Esophagus muscularis mucosa (tissue), 4 donors: ENCODE measurements around the gene ZNF8. TPM values are rescaled to one million over a fixed set of nuclear protein-coding genes. Genes with fewer than 3 reads are reported as not detected.
"Not testable (repeated sequence)": the region's sequence is repeated elsewhere in the genome, so short reads cannot be mapped to it uniquely, and the experiment has no call there.

ENCODE experiments used
- DNase-seq: peaks from one replicate; pipeline ENCODE4 v3.0.0-alpha.2; 2017; ENCODE audit errors: extremely low spot score
- H3K27ac ChIP-seq, 4 donors: fragments of 200-600 bp; sonication (generic); replicated peaks in 1 of 4; 1 replicate in 3 of 4; 2 replicates in 1 of 4; pipeline ENCODE4 v1.5.1; 2016 to 2019; ENCODE audit warnings: mild to moderate bottlenecking in 1 of 4
- H3K27me3 ChIP-seq, 4 donors: fragments of 200-600 bp; sonication (generic); one replicate each; pipeline versions ENCODE4 v1.5.1 to v1.6.0; 2016 to 2019
- H3K36me3 ChIP-seq, 4 donors: fragments of 200-600 bp; sonication (generic); one replicate each; pipeline ENCODE4 v1.5.1; 2016 to 2019
- H3K4me1 ChIP-seq, 4 donors: fragments of 200-600 bp; sonication (generic); one replicate each; pipeline ENCODE4 v1.5.1; 2016 to 2019
- H3K4me3 ChIP-seq, 4 donors: fragments of 200-600 bp; sonication (generic); 1 replicate in 2 of 4; 2 replicates in 2 of 4; pipeline ENCODE4 v1.5.1; 2016 to 2019; ENCODE audit warnings: mild to moderate bottlenecking in 4 of 4, moderate library complexity in 1 of 4
- H3K9me3 ChIP-seq, 4 donors: fragments of 200-600 bp; sonication (generic); 1 replicate in 3 of 4; 2 replicates in 1 of 4; pipeline ENCODE4 v1.5.1; 2016 to 2019
- EP300 ChIP-seq: sonication (generic); formaldehyde crosslinking; IDR thresholded peaks from one replicate; pipeline ENCODE4 v1.6.1; 2017; ENCODE audit warnings: antibody characterized with exemption
- POLR2A ChIP-seq: fragments of 450-650 bp; IDR thresholded peaks from one replicate; pipeline ENCODE4 v1.6.1; 2017; ENCODE audit warnings: antibody characterized with exemption, moderate library complexity, mild to moderate bottlenecking, low read depth
- POLR2AphosphoS5 ChIP-seq, 2 donors: sonication (generic); formaldehyde crosslinking; IDR thresholded peaks; one replicate each; pipeline ENCODE4 v1.6.1; 2017; ENCODE audit warnings: antibody characterized with exemption in 2 of 2
- WGBS: methylation state at CpG from one replicate; pipeline ENCODE4 v1.1.5; 2018; 5-methylcytosine and 5-hydroxymethylcytosine counted together
- intact Hi-C: fragments of 100-400 bp; cut with DNase I; formaldehyde crosslinking; loops from one replicate; pipeline ENCODE4 v1.15.1; 2023
- total RNA-seq, 4 donors: library from RNA; depleted of rRNA; stranded (reverse); fragments of >200 nt; gene quantifications; one replicate each; pipeline versions ENCODE4 v1.1.0 to v1.2.1, GENCODE V29; 2016
- TF ChIP-seq, protein P1 (sequence below), 3 experiments: fragments of 200-600 bp in 2 of 3; fragments of 450-650 bp in 1 of 3; sonication (generic) in 2 of 3; IDR thresholded peaks; one replicate each; pipeline ENCODE4 v1.5.1; 2017 to 2019; ENCODE audit warnings: antibody characterized with exemption in 3 of 3, mild to moderate bottlenecking in 2 of 3, moderate library complexity in 1 of 3

Gene ZNF8
- total RNA-seq, 4 donors from 2014 or later: 8.1 to 12.3 (median 10.3) TPM

GRCh38 chr19:58305065-58305931, 26.5 kb downstream of the ZNF8 start, which contains the start of gene ERVK3-1:
Gene ERVK3-1, plus strand, starts transcription at chr19:58305377. Its CDS starts 6,792 bp downstream, at chr19:58312169.
- H3K27ac ChIP-seq: peak within 1 kb of the TSS; percentile 88 to 93 (median 91)
- DNase-seq: peak; percentile 98
- H3K27me3 ChIP-seq: no peaks in the 10 kb centered on the region
- peaks cover 4 to 51% (median 38%) of the 10 kb centered on the region in 4 donors for H3K36me3 ChIP-seq
- peak within 1 kb of the TSS; percentile 89 to 96 (median 94) for H3K4me3 ChIP-seq
- intact Hi-C loops: no loop called here
- no peak for TF ChIP-seq EP300
- peak; percentile 98 to 99 for TF ChIP-seq POLR2AphosphoS5 (IDR thresholded peaks at IDR 0.05)
- TF ChIP-seq, protein P1, sequence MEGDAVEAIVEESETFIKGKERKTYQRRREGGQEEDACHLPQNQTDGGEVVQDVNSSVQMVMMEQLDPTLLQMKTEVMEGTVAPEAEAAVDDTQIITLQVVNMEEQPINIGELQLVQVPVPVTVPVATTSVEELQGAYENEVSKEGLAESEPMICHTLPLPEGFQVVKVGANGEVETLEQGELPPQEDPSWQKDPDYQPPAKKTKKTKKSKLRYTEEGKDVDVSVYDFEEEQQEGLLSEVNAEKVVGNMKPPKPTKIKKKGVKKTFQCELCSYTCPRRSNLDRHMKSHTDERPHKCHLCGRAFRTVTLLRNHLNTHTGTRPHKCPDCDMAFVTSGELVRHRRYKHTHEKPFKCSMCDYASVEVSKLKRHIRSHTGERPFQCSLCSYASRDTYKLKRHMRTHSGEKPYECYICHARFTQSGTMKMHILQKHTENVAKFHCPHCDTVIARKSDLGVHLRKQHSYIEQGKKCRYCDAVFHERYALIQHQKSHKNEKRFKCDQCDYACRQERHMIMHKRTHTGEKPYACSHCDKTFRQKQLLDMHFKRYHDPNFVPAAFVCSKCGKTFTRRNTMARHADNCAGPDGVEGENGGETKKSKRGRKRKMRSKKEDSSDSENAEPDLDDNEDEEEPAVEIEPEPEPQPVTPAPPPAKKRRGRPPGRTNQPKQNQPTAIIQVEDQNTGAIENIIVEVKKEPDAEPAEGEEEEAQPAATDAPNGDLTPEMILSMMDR (IDR thresholded peaks at IDR 0.05): peak in 2 of 3 experiments; percentile 22 to 36
- peak; percentile 85 for TF ChIP-seq POLR2A
- H3K4me1 ChIP-seq: peaks cover 12 to 33% (median 23%) of the 10 kb centered on the region in 4 donors
- H3K9me3 ChIP-seq: no peaks in the 10 kb centered on the region
- under 1% methylated on average over 52 of the region's 55 CpGs for WGBS

DNA sequence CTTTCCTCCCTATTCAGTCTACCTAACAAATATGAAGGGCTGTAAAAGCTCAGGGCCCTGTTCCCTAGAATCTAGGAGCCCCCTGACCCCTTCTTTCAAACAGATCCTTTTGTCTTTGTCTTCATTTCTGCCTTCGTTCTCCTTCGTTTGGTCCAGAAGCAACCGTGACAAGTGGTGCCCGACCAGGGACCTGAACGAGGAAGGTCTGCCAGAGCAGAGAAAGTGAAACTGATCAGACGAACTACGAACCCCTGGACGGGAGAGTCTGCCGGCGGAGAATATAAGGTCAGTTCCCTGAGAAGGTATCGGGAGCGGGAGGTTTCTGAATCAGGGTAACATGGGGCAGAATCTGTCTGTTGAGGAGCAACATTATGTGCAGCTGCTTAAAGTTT, 27.2 kb downstream of the ZNF8 start:
- no peaks in the 10 kb centered on the region for H3K9me3 ChIP-seq
- 66% methylated on average over 12 of the region's 12 CpGs for WGBS
- no peaks in the 10 kb centered on the region for H3K27me3 ChIP-seq
- intact Hi-C loops: no loop called here
- H3K4me1 ChIP-seq: peaks cover 12 to 33% (median 25%) of the 10 kb centered on the region in 4 donors
- peak overlapping the region in 3 of 4 donors; percentile 88 to 93 (median 93) for H3K27ac ChIP-seq
- peaks cover 4 to 44% (median 32%) of the 10 kb centered on the region in 4 donors for H3K36me3 ChIP-seq
- no peak for DNase-seq
- TF ChIP-seq POLR2A (no peak), POLR2AphosphoS5 (IDR thresholded peaks at IDR 0.05) (no peak), EP300 (no peak)
- TF ChIP-seq, protein P1 (IDR thresholded peaks at IDR 0.05): no peak
- peak overlapping the region; percentile 89 to 96 (median 94) for H3K4me3 ChIP-seq

DNA sequence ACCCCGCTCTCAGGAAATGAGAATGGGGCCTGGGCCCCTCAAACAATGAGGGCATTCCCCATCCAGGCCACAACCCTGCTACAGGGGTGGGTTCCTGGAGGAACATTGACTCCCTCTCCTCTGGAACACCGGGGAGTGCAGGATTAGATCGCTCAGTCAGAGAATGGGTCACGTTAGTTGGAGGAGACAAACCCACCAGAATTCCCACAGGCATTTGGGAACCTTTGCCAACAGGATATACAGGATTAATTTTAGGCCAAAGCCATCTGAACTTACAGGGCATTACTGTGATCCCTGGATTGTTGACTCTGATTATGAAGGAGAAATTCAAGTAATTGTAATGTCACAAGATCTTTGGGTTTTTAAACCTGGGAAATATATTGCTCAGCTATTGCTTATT, 29.0 kb downstream of the ZNF8 start:
- 91% methylated on average over 4 of the region's 4 CpGs for WGBS
- intact Hi-C loops: no loop called here
- Histone ChIP-seq H3K4me1 (peaks cover 12 to 33% (median 25%) of the 10 kb centered on the region in 4 donors), H3K36me3 (peaks cover 16 to 57% (median 41%) of the 10 kb centered on the region in 4 donors), H3K27ac (no peak overlapping the region), H3K4me3 (no peak overlapping the region), H3K9me3 (no peaks in the 10 kb centered on the region), H3K27me3 (no peaks in the 10 kb centered on the region)
- DNase-seq: no peak
- TF ChIP-seq POLR2A (no peak), EP300 (no peak)

GRCh38 chr19:58310685-58311084, 31.9 kb downstream of the ZNF8 start:
- intact Hi-C loops, H3K4me3 ChIP-seq, DNase-seq, H3K27me3 ChIP-seq, H3K9me3 ChIP-seq, H3K27ac ChIP-seq: not testable (repeated sequence)
- peaks cover 35 to 86% (median 71%) of the 10 kb centered on the region in 4 donors for H3K36me3 ChIP-seq
- peak in 1 of 2 donors; percentile 21 for TF ChIP-seq POLR2AphosphoS5 (IDR thresholded peaks at IDR 0.05)
- TF ChIP-seq, protein P1 (IDR thresholded peaks at IDR 0.05): peak; percentile 38 to 60 (median 58)
- peaks cover 8 to 27% (median 15%) of the 10 kb centered on the region in 4 donors for H3K4me1 ChIP-seq
- WGBS: 51% methylated on average over 13 of the region's 13 CpGs

GRCh38 chr19:58311345-58311865, 32.6 kb downstream of the ZNF8 start:
- no peak for DNase-seq
- H3K27ac ChIP-seq: no peak overlapping the region
- H3K27me3 ChIP-seq: no peaks in the 10 kb centered on the region
- no peaks in the 10 kb centered on the region for H3K9me3 ChIP-seq
- WGBS: 83% methylated on average over 7 of the region's 7 CpGs
- H3K4me1 ChIP-seq: peaks cover 2 to 19% (median 8%) of the 10 kb centered on the region in 4 donors
- no peak overlapping the region for H3K4me3 ChIP-seq
- H3K36me3 ChIP-seq: peaks cover 35 to 91% (median 76%) of the 10 kb centered on the region in 4 donors
- TF ChIP-seq POLR2A (no peak), POLR2AphosphoS5 (IDR thresholded peaks at IDR 0.05) (no peak), EP300 (no peak)
- TF ChIP-seq, protein P1 (IDR thresholded peaks at IDR 0.05): no peak
- intact Hi-C loops: no loop called here
